HG02870 (cell line): ENCODE data around the gene ERC1.
"Not testable (repeated sequence)": the region's sequence is repeated elsewhere in the genome, so short reads cannot be mapped to it uniquely, and the experiment has no call there.

Experiments used
- ATAC-seq: cut with Tn5 transposase; IDR thresholded peaks from one replicate; pipeline ENCODE4 v1.9.1; 2021; ENCODE audit warnings: mild to moderate bottlenecking, moderate library complexity; ENCODE audit not compliant: unreplicated experiment

ERC1 gene

DNA sequence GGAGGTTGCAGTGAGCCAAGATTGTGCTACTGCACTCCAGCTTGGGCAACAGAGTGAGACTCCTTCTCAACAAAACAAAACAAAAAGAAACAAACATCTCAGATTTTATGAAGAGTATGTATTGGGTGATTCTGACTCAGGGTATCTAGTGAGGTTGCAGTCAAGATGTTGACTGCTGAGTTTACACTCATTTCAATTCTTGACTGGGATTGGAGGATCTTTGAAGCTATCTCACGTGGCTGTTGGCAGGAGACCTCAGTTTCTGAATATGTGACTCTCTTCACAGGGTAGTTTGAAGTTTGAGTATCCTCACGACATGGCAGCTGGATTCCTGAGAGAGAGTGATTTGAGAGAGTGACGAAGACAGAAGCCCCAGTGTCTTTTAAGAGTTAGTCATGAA is 29.4 kb downstream of the ERC1 start:
- no peak for ATAC-seq

GRCh38 chr12:1022032-1022970 is 31.3 kb downstream of the ERC1 start:
- no peak for ATAC-seq

GRCh38 chr12:1030779-1031178 is 39.8 kb downstream of the ERC1 start:
- no peak for ATAC-seq

GRCh38 chr12:1034243-1034642 is 43.2 kb downstream of the ERC1 start:
- ATAC-seq: no peak

DNA sequence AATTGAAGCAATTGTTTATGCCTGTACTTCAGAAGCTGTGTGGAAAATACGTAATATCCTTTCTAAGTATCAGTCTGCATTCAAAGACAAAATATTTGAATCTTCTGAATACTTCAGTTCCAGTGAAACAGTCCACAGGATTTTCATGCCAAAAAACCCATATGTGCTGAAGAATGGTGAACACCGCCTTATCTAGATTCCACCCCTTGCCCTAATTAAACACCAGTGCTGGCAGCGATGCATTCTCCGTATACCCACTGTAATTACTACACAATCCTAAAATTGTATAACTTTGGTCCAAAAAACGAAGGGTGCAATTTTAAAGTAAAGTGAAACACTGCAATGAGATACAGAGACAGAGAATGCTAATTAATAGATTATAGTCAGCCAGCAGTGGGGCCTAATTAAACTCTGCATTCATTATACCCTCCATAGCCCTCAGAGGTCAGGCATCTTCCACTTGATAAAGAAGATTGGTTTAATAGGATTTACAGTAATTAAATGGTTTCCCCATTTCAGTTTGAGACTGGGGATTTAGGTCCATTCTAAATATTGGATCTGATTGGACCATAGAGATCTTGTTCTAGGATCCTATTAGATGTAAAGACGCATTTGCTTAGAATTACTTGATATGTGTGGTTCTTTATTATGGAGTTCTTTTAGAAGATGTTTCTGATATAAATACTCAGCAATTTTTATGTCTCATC is 43.9 kb downstream of the ERC1 start:
- no peak for ATAC-seq

- ATAC-seq: no peak
These were observed 50.5 kb downstream of the ERC1 start for GRCh38 chr12:1041478-1041877.

DNA sequence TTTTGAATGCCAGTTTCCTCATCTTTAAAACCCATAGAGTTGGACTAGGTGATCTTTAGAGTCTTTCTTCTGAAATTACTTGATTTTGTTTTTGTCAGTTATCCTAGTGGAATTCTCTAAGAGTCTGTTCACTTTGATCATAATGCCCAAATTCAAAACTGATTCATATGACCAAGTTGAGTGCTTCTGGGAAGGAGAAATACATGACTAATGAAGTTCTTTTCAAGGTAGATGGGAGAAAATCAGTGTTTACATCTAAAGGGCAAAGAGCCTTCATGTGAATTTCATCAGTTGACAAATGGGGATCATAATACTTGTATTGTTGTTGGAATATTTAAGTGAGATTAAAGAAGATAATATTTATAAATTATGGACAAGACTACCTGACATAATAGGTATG is 53.2 kb downstream of the ERC1 start:
- no peak for ATAC-seq

DNA sequence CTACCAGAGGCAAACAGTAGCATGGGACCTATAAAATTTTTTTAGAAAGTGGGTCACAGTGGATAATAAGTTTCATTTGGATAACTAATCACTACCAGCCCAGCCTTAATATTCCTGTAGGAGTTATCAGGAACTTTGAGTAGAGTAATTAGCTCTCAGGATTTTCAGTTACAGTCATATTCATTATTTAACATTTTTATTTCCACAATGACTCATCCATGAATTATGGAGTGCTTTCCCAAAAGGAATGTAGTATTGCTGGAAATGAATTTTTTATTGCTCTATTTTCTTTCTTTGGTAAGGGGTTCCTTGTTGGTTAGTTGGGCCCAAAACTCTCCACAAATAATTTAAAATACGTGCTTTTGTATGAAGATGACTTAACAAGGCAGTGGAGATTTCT is 53.7 kb downstream of the ERC1 start:
- ATAC-seq: no peak

DNA sequence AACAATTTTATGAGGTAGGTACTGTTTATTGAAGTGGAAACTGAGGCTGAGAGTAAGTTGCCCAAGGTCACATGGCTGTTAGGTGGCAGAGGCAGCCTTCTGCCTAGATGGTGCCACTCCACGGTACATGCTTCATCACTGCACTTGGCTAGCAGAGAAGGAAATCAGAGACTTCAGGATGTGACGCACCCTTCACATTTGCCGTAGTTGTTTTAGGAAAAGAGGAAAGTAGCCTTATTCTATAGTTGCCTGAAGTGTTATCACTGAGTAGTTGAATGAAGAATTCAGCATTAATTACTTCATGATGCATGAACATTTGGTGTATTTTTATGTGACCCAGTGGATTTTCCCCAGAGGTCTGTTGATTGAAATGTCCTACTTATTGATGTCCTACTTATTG is 55.7 kb downstream of the ERC1 start:
- ATAC-seq: no peak

- ATAC-seq: no peak
These were observed 57.1 kb downstream of the ERC1 start for GRCh38 chr12:1047898-1048660.

GRCh38 chr12:1050059-1050707 is 59.2 kb downstream of the ERC1 start:
- ATAC-seq: no peak

GRCh38 chr12:1051672-1052071 is 60.6 kb downstream of the ERC1 start:
- not testable (repeated sequence) for ATAC-seq

GRCh38 chr12:1053690-1054089 is 62.7 kb downstream of the ERC1 start:
- ATAC-seq: no peak

DNA sequence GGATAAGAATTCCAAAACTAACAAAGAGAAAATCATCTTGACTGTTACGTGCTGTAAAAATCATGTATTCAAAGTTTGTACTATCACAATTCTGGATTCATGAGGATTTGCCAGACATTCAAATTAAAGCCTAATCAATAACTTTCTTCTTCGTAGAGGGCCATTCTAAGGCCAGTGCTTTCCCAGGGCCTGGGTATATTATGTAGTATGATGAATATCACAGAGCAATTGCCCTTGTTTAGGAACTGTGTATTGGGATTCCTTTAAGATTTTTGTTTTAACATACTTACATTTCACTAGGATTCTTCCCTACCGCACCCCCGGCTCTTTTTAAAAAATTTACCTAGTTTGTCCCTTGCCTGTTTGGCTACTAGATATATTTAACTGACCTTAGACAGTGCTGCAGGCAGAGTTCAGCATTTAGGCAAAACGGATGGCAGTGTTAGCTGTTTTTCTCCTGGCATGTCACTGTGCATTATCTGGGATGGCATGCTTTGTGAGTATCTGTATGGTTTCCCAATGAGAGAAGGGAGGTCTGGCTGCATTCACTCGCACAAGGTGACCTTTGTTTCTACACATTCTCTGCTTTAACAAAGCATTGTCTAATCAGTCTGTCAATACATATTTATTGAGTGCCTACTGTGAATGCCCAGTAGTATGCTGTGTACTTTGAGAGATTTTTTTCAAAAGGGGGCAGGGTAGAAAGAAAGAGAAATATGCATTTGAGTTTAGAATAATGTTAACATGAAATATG is 63.3 kb downstream of the ERC1 start:
- ATAC-seq: no peak

GRCh38 chr12:1056390-1056789 is 65.4 kb downstream of the ERC1 start:
- no peak for ATAC-seq

GRCh38 chr12:1058423-1058822 is 67.4 kb downstream of the ERC1 start:
- ATAC-seq: no peak

DNA sequence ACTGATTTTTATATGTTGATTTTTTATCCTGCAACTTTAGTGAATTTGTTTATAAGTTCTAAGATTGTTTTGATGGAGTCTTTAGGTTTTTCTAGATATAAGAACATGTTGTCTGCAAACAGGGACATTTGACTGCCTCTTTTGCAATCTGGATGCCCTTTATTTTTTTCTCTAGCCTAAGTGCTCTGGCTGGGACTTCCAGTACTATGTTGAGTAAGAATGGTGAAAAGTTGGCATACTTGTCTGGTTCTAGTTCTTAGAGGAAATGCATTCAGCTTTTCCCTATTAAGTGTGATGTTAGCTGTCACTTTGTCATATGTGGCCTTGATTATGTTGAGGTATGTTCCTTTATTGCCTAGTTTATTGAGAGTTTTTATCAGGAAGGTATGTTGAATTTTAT is 68.1 kb downstream of the ERC1 start:
- no peak for ATAC-seq

DNA sequence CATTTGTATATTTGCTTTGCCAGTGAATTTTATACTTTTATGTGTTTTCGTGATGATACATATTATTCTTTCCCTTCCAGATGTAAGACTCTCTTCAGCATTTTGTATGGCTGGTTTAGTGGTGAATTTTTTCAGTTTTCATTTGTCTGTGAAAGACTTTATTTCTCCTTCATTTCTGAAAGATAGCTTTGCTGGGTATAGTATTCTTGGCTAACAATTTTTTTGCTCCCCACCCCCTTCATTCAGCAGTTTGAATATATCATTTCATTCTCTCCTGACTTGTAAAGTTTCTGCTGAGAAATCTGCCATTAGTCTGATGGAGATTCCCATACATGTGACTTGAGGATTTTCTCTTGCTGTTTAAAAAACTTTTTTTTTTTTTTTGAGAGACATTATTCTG is 72.8 kb downstream of the ERC1 start:
- no peak for ATAC-seq

- ATAC-seq: no peak
These were observed 73.3 kb downstream of the ERC1 start for GRCh38 chr12:1064317-1064716.

DNA sequence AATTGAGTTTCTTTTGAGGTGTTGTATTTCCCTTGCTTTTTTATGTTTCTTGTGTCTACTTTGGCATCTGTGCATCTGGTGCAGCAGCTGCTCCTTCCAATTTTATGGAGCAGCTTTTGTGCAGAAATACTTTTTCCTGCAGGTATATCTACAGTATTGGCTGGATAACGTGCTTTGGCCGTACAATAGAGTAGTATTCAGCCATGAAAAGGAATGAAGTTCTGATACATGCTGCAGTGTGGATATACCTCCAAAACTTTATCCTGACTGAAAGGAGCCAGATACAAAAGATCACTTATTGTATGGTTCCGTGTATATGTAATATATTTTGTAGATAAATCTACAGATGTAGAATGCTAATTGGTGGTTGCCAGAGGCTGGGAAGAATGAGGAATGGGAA is 74.6 kb downstream of the ERC1 start:
- ATAC-seq: no peak
